HUES64 (cell line): ENCODE results near the gene KLHL13.
"Not testable (repeated sequence)": the region's sequence is repeated elsewhere in the genome, so short reads cannot be mapped to it uniquely, and the experiment has no call there.

Source experiments
- H3K27ac ChIP-seq: 2 replicates; pipeline ENCODE4 v1.7.0; 2013; ENCODE audit warnings: low read depth, low read length, inconsistent platforms
- H3K27me3 ChIP-seq: 2 replicates; pipeline ENCODE4 v1.6.1; 2013; ENCODE audit warnings: mild to moderate bottlenecking, low read length; ENCODE audit not compliant: insufficient read depth
- H3K36me3 ChIP-seq: 2 replicates; pipeline ENCODE4 v1.6.1; 2013; ENCODE audit warnings: mild to moderate bottlenecking, low read length; ENCODE audit not compliant: insufficient read depth
- H3K4me1 ChIP-seq: 2 replicates; pipeline ENCODE4 v1.6.1; 2013; ENCODE audit warnings: mild to moderate bottlenecking, low read length, moderate library complexity; ENCODE audit not compliant: insufficient read depth
- H3K4me3 ChIP-seq: 2 replicates; pipeline ENCODE4 v1.5.1; 2013; ENCODE audit warnings: mild to moderate bottlenecking, low read length, moderate library complexity
- H3K9ac ChIP-seq: 2 replicates; pipeline ENCODE4 v1.6.1; 2013; ENCODE audit warnings: mild to moderate bottlenecking, low read depth, low read length
- H3K9me3 ChIP-seq: 2 replicates; pipeline ENCODE4 v1.6.1; 2013; ENCODE audit warnings: low read depth, low read length; ENCODE audit not compliant: insufficient read depth
- WGBS: fragments of 150-250, 120-280 bp; methylation state at CpG from one replicate; pipeline ENCODE4 v1.1.7; 2013; ENCODE audit warnings: missing lambda C conversion rate; 5-methylcytosine and 5-hydroxymethylcytosine counted together

The KLHL13 gene

DNA sequence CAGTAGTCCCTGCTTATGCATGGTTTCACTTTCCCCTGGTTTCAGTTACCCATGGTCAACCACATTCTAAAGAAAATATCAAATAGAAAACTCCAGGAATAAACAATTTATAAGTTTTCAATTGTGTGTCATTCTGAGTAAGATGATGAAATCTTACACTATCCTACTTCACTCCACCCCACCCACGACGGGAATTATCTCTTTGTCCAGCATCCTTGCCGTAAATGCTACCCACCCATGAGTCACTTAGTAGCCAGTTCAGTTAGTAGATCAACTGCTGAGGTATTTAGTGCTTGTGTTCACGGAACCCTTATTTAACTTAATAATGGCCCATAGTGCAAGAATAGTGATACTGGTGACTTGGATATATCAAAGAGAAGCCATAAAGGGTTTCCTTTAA, 91.4 kb downstream of the KLHL13 start:
- Histone ChIP-seq H3K9ac (no peak overlapping the region), H3K9me3 (no peaks in the 10 kb centered on the region), H3K27ac (no peak overlapping the region), H3K27me3 (no peaks in the 10 kb centered on the region), H3K36me3 (no peaks in the 10 kb centered on the region), H3K4me3 (no peak overlapping the region), H3K4me1 (no peaks in the 10 kb centered on the region)
- WGBS, result no CpG with 5 or more reads among the region's 4 CpGs

DNA sequence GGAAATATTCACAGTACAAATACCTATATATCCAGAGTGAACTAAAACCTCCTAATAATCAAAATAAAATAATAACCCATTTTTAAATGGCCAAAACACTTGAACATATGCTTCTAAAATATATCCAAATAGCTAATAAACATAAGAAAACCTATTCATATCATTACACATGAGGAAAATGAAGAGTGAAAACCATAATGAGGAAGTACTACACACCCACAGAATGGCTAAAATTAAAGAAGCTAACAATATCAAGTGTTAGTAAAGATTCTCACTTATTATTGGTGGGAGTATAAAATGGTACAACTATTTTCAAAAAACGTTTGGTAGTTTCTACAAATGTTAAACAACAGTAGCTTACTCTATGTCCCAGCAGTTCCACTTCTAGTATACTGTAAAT, 92.1 kb downstream of the KLHL13 start:
- no peaks in the 10 kb centered on the region for H3K4me1 ChIP-seq
- no peak overlapping the region for H3K27ac ChIP-seq
- no peak overlapping the region for H3K4me3 ChIP-seq
- H3K9ac ChIP-seq, result no peak overlapping the region
- H3K27me3 ChIP-seq, result no peaks in the 10 kb centered on the region
- WGBS, result no CpG with 5 or more reads among the region's 1 CpG
- H3K36me3 ChIP-seq, result no peaks in the 10 kb centered on the region
- no peaks in the 10 kb centered on the region for H3K9me3 ChIP-seq

DNA sequence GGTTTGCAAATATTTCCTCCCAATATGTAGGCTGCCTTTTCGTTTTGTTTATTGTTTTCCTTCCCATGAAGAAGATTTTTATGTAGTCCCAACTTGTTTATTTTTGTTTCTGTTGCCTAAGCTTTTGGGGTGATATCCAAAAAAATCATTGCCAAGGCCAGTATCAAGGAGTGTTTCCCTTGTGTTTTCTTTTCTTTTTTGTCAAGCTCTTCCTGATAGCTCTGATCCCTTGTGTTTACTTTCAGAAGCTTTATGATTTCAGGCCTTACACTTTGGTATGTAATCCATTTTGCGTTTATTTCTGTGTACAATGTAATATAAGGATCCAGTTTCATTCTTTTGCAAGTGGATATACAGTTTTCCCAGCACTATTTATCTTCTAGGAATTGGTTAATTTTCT, 93.9 kb downstream of the KLHL13 start:
- no CpG with 5 or more reads among the region's 2 CpGs for WGBS
- Histone ChIP-seq H3K27ac (no peak overlapping the region), H3K4me3 (no peak overlapping the region), H3K9me3 (no peaks in the 10 kb centered on the region), H3K4me1 (no peaks in the 10 kb centered on the region), H3K36me3 (no peaks in the 10 kb centered on the region), H3K27me3 (no peaks in the 10 kb centered on the region), H3K9ac (no peak overlapping the region)

DNA sequence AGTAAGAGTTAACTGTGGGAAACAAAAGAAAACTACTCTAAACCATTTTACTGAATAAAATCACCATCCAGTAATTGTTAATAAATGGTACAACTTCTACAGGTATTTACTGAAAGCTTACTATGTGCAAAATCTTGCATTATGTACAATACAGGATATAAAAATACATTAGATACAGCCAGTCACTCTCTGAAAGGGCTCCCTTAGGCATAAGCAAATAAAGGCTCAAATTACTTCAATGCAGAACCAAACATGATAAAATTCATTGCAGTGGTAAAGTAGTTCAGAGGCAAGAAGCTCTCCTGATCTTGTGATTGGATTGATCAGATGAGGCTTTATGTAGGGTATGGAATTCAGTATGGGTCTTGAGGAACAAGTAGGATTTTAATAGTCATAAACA, 100.2 kb downstream of the KLHL13 start:
- Histone ChIP-seq H3K4me3 (no peak overlapping the region), H3K36me3 (no peaks in the 10 kb centered on the region), H3K27ac (no peak overlapping the region), H3K9me3 (no peaks in the 10 kb centered on the region), H3K27me3 (no peaks in the 10 kb centered on the region), H3K9ac (no peak overlapping the region), H3K4me1 (no peaks in the 10 kb centered on the region)

DNA sequence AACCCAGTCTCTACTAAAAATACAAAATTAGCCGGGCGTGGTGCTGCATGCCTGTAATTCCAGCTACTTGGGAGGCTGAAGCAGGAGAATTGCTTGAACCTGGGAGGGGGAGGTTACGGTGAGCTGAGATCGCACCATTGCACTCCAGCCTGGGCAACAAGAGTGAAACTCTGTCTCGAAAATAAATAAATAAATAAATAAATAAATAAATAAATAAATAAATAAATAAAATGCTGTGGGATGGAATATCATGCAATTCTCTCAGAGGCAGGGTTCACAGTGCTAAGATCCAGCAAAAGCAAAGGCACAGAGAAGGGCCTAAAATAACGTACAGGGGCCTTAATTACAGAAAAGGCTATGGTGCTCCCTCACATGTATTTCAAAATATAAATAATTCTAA, 114.2 kb downstream of the KLHL13 start:
- not testable (repeated sequence) for H3K9ac ChIP-seq, H3K9me3 ChIP-seq, H3K4me3 ChIP-seq, H3K27me3 ChIP-seq, H3K4me1 ChIP-seq, H3K36me3 ChIP-seq, H3K27ac ChIP-seq
- 100% methylated on average over 3 of the region's 6 CpGs for WGBS

DNA sequence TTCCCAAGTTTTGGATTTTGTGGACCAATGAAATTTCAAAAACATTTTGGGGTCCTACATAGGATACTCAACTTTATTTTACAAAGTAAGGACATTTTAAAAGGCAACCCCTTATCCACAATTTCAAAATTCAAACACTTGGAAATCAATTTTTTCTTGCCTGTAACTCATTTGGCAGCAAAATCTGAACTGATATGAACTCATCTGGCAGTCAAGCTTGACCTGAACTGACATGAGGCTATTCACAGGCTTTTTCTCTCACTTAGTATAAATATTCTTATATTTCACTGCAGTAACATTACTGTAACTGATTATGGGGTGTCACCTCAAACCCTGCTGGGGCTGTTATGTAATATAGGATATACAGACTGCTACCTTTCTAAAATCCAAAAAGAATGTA, 116.1 kb downstream of the KLHL13 start:
- no peaks in the 10 kb centered on the region for H3K27me3 ChIP-seq
- H3K36me3 ChIP-seq, result no peaks in the 10 kb centered on the region
- H3K9ac ChIP-seq, result no peak overlapping the region
- no peaks in the 10 kb centered on the region for H3K4me1 ChIP-seq
- no peak overlapping the region for H3K4me3 ChIP-seq
- no peaks in the 10 kb centered on the region for H3K9me3 ChIP-seq
- H3K27ac ChIP-seq, result no peak overlapping the region

DNA sequence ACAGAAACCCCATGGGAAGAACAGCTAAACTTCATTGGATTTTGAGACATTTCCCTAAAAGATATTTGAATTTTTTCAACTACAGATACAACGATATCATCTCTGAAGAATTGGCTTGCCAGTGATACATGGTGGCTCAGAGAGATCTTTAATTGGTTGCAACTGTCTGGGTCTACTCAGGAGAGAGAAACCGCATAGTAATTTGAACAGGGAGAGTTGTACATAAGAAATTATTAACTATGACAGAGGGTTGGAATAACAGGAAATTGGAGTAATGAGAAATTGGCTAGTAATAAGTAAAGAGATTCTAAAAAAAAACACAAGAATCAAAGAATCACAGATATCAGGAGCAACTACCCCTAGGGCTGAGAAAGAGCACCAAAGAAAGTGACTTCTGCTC, 118.4 kb downstream of the KLHL13 start:
- H3K27ac ChIP-seq, result no peak overlapping the region
- 93% methylated on average over 2 of the region's 2 CpGs for WGBS
- H3K4me3 ChIP-seq, result no peak overlapping the region
- H3K27me3 ChIP-seq, result no peaks in the 10 kb centered on the region
- no peaks in the 10 kb centered on the region for H3K36me3 ChIP-seq
- no peaks in the 10 kb centered on the region for H3K9me3 ChIP-seq
- no peak overlapping the region for H3K9ac ChIP-seq
- no peaks in the 10 kb centered on the region for H3K4me1 ChIP-seq

GRCh38 chrX:117996918-117997480, 119.6 kb downstream of the KLHL13 start:
- Histone ChIP-seq H3K9me3 (no peaks in the 10 kb centered on the region), H3K27ac (no peak overlapping the region), H3K9ac (no peak overlapping the region), H3K4me1 (0 out of 2 replicates have a peak, but pooled peaks cover 4% of the 10 kb centered on the region), H3K4me3 (no peak overlapping the region), H3K36me3 (no peaks in the 10 kb centered on the region), H3K27me3 (no peaks in the 10 kb centered on the region)
- WGBS, result 73% methylated on average over 1 of the region's 3 CpGs

DNA sequence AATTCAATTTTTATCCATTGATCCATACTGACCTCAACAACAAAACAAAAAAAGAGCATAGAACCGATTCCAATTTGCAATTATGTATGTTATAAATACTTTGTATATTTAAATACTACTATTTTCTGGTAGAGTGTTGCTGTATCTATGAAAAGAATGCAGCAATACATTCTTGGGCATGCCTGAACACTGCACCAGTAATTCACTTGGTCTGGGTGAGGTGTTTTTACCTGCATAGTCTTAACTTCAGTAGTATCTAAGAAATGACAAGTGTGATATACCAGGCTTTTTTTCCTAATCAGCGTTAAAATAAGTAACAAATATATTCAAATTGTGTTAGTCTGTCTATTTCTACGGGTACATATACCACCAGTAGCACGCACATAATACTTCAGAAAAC, 120.2 kb downstream of the KLHL13 start:
- 85% methylated on average over 2 of the region's 4 CpGs for WGBS
- Histone ChIP-seq H3K9me3 (no peaks in the 10 kb centered on the region), H3K27me3 (no peaks in the 10 kb centered on the region), H3K9ac (no peak overlapping the region), H3K36me3 (no peaks in the 10 kb centered on the region), H3K4me1 (peaks cover 6% of the 10 kb centered on the region; the same call in 1 of the 2 replicates), H3K27ac (no peak overlapping the region), H3K4me3 (no peak overlapping the region)

DNA sequence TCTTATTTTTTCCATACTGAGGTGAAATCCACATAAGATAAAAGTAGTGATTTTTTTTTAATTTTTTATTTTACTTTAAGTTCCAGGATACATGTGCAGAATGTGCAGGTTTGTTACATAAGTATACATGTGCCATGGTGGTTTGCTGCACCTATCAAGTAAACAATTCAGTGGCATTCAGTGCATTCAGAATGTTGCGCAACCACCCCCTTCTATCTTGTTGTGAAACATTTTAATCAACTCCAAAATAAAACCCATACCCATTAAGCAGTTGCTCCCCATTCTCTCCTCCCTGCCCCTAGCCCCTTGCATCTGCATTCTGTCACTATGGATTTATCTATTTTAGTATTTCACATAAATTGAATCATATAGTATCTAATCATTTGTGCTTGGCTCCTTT, 121.2 kb downstream of the KLHL13 start:
- Histone ChIP-seq H3K9ac (no peak overlapping the region), H3K4me1 (peaks cover 6% of the 10 kb centered on the region; the same call in 1 of the 2 replicates), H3K4me3 (no peak overlapping the region), H3K9me3 (no peaks in the 10 kb centered on the region), H3K27me3 (no peaks in the 10 kb centered on the region), H3K36me3 (no peaks in the 10 kb centered on the region), H3K27ac (no peak overlapping the region)
- 96% methylated on average over 1 of the region's 1 CpG for WGBS

DNA sequence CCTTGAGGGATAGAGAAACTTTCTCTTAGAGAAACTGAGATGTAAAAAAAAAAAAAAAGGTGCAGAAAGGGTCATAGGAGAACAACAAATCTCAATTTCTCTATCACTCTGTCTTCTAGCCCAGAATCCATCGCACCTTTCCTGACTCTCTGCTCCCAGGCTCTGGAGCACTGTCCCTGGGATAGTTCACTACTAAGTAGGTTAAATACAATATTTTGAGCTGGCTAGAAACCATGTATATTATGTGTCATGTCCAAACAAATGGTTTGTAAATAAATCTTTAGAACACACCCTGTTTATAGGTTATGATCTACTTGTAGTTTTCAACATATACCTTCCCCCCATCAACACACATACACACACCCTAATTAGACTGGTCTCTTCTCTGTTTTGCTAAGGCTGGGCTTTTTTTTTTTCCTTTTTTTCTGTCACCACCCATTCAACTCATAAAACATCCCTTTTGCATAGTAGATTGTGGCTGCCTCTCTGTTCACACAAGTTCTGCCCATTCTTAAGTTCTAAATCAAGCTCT, 124.4 kb downstream of the KLHL13 start:
- Histone ChIP-seq H3K9ac (no peak overlapping the region), H3K36me3 (no peaks in the 10 kb centered on the region), H3K27me3 (no peaks in the 10 kb centered on the region), H3K4me3 (no peak overlapping the region), H3K4me1 (peaks cover 6% of the 10 kb centered on the region; the same call in 1 of the 2 replicates), H3K9me3 (no peaks in the 10 kb centered on the region), H3K27ac (no peak overlapping the region)
- no CpG with 5 or more reads among the region's 1 CpG for WGBS

- 100% methylated on average over 1 of the region's 3 CpGs for WGBS
- no peaks in the 10 kb centered on the region for H3K27me3 ChIP-seq
Observed at GRCh38 chrX:117990438-117990837, 126.2 kb downstream of the KLHL13 start.

More at GRCh38 chrX:117990438-117990837, 126.2 kb downstream of the KLHL13 start:
- H3K9ac ChIP-seq, result no peak overlapping the region
- no peaks in the 10 kb centered on the region for H3K9me3 ChIP-seq
- H3K4me1 ChIP-seq, result peaks cover 6% of the 10 kb centered on the region; the same call in 1 of the 2 replicates
- H3K4me3 ChIP-seq, result no peak overlapping the region
- no peak overlapping the region for H3K27ac ChIP-seq
- no peaks in the 10 kb centered on the region for H3K36me3 ChIP-seq
